ENCODE measurements around the gene CELA1.
"Not testable (repeated sequence)": the region's sequence is repeated elsewhere in the genome, so short reads cannot be mapped to it uniquely, and the experiment has no call there.

Gene CELA1

DNA sequence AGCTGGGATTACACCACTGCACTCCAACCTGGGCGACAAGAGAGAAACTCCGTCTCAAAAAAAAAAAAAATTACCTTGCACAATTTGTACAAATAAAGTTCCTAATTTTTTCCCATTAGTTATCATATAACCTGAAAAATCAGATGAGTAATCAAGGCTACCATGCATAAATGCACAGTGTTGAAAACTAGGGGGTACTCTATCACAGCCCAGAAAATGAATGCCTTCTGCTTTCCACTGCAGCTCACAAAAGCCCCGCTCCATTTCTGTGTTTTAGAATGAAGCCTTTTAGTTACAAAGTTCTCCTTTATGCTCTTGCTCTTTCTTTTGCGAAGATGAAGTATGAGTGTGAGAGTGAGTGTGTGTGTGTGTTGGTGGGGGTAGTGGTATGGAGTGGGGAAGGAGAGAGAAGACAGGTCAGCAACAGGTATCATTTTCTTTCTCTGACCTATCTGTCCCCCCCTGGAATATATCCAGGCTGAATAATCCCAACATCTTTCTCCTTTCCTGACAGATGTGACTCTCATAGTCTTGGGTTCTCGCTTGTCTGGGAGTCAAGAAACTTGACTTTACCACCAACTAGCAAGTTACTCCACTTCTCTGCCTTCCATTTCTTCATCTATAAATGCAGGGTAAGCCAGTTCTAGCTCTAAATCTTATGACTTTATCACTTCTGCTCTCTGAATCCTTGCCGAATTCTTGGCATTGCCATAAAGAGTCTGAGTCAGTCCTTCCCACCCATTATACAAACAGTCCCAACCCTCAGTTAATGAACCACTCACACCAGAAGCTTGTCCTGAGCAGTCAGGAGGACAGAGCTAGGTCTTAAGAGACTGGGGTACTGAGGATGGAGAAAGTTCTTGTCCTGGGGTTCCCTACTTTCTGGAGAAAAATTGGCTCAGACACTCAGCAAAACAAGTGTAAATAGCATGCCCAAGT lies 38.6 kb downstream of the CELA1 start:
- DNase-seq: no peak

DNA sequence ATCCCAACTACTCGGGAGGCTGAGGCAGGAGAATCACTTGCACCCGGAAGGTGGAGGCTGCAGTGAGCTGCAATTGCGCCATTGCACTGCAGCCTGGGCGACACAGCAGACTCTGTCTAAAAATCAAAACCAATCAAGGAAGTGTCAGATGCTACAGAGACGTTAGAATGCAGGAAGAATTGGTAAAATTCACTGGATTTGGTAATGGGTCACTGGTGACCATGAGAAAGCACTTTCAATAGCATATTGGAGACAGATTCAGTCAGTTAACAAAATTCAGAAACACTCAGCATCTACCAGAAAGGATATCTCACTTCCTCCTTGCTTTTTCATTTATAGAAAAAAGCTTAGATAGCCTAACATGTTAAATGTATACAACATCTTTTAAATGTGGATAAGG lies 40.0 kb downstream of the CELA1 start:
- DNase-seq: no peak

DNA sequence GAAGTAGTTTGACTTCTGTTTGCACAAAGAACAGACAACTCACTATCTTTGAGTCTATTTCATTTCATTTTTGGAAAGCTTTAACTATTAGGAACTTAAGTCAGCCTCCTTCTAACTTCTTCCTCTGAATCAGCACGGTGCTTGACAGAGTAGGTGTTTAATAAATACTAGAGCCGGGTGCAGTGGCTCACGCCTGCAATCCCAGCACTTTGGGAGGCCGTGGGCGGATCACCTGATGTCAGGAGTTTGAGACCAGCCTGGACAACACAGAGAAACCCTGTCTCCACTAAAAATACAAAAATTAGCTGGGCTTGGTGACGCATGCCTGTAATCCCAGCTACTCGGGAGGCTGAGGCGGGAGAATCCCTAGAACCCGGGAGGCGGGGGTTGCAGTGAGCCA lies 45.7 kb downstream of the CELA1 start:
- DNase-seq: not testable (repeated sequence)

DNA sequence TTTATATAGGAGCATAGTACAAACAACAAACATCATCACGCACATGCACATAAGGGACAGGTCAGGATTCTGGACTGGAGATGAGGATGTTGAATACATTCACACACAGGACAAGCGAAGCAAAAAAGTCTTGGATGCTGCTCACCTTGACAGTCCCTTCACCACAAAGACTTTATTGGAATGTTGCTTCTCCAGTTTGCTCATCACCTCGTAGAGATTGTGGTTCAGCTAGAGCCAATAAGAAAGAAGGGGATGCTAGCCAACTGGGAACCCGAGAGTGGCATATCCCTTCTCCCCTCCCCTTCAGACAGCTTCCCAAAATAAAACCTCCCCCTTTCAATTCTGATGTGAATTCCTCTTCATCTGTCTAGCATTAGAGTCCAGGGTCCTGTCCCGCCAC lies 50.8 kb downstream of the CELA1 start:
- DNase-seq: no peak

- DNase-seq: not testable (repeated sequence)
These were observed 52.4 kb downstream of the CELA1 start for GRCh38 chr12:51294097-51294496.

GRCh38 chr12:51293696-51294095 lies 52.8 kb downstream of the CELA1 start:
- no peak for DNase-seq

DNA sequence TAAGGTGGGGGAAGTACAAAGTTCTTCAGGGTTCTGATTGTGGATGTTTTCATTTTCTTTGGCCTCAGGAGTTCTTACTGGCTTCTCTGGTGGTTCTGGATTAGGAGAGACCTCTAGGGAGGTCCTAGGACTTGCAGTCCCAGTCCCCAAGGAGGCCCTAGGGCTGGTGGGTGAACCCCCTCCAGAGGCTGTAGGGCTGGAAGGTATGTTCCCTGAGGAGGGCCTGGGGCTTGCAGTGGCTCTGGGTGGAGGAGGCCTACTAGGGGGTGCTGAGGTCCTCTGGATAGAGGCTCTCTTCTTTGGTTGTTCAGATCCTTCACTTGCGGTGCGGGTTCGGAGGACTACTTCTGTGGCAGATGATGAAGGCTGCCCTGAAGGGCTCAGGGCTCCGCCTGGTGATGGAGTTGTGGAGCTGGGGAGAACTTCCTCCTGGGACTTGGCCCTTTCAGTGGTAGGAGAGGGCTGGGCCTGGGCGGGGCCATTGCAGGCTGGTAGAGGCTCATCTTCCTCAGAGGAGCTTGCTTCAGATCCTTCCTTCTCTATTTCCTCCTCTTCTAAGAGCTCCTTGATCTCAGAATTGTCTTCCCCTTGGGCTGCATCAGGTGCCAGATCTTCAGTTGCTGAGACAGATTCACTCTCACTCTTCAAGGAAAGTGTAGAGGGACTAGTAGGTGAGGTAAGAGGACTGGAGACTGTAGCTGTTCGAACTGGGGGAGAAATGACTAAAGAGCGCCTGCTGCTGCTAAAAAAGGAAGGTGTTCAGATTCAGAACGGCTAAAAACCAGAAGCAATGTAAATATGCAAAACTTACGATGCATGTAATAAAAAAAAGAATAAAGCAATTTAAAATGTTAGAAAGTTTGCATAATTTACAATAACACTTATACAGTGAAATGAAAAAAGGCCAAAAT lies 54.6 kb downstream of the CELA1 start:
- DNase-seq: not testable (repeated sequence)

- DNase-seq: no peak
These were observed 60.6 kb downstream of the CELA1 start for GRCh38 chr12:51285843-51286242.

GRCh38 chr12:51281202-51281924 lies 65.1 kb downstream of the CELA1 start:
- DNase-seq: no peak
